NCI-H2171 (cell line): ENCODE results near the gene ACSM6.

Experiments
- DNase-seq: peaks from one replicate; lab custom pipeline; 2025; lab: John Stamatoyannopoulos, UW

The ACSM6 gene

GRCh38 chr10:95273393-95274312, 79.6 kb downstream of the ACSM6 start:
- no peak for DNase-seq

DNA sequence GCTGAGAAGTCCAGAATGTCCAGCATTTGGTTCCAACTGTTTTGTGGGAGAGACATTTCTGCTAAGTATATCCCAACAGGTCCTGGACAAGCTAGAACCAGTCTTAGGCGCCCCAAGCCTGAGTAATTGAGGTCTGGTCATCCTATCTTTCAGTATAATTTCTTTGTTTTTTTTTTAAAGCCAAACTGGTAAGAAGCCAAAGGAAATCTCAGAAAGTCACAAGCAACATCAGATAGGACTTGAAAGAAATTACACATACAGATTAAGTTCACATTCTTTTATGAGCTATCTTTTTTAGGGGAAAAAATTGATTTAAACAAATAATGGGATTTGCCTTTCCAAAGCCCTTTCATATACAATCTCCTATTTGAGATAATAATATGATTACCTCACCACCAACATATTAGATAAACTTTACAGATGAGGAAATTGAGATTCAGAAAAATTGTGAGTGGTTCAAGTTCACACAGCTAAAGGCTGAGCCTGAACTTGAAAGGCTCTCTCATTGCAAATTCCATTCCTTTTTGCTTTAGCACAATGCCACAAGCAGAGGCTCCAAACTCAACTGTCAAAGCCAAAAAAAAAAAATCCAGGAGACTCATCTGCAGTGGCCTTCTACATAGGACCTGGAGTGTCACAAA, 81.8 kb downstream of the ACSM6 start:
- no peak for DNase-seq

DNA sequence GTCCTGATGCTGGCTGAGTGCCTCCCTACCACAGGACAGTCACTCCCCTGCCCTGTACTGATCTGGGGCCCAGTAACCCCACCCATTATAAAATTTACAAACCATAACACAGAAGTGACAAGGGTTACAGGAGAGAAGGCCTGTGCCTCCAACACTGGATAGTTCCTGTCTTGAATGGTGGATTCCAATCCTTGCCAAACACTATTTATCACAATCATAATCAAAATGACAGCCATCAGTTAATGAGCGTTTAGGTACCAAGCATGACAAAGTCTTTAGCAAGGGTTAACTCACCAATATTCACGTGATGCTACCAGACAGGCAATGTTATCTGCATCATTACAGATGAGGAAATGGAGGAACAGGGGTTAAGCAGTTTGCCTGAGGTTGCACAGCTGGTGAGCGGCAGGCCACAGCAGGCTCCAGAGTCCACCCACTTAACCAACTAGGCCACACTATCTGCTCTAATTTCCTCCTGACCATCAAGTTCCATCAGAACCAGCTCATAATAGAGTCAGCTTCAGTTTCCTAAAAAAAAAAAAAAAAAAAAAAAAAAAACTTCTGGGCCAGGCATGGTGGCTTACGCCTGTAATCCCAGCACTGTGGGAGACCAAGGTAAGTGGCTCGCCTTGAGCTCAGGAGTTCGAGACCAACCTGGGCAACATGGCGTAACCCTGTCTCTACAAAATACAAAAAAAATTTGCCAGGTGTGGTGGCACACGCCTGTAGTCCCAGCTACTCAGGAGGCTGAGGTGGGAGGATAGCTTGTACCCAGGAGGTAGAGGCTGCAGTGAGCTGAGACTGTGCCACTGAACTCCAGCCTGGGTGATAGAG, 82.5 kb downstream of the ACSM6 start:
- no peak for DNase-seq

- DNase-seq, result no peak
These were observed 83.1 kb downstream of the ACSM6 start for GRCh38 chr10:95277201-95277570.

DNA sequence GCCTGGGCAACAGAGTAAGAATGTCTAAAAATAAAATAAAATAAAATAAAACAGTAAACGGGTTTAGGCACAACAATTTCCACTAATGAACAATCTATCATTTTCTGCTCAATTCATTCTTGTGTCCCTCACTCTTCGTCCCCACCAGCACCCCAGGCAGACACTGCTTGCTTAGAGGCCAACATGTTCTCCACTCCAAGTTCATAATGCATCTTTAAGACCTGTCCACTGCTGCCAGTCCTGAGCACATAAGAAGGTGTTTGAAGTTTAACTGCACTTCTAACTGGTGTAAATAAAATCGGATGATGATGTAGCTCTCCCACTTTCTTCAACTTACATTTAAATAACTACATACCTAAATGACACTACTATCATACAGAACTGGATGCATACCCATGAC, 83.6 kb downstream of the ACSM6 start:
- DNase-seq, result no peak
